ENCODE measurements around the gene NRG2.

DNA sequence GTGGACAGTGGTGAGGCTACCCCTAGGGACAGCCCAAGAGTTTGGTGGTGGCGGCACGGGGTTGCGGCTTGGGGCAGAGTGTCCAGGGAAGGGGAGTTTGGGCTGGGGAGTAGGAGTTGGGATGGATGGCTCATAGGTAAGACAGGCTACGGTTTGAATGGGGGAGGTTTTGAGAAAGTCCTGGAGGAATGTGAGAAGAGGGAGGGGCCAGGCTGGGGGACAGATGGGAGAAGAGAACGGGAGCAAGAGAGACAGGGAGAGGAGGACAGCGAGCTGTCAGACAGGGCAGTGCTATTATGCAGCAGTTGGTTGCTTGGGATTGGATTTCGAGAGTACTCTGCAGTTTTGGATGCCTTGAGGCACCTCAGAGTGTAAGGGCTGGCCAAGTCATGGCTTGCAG is 223.0 kb downstream of the NRG2 start:
- TF ChIP-seq EZH2 (IDR thresholded peaks at IDR 0.05; ENCODE audit: low read depth, unreplicated experiment), result no peak
- no peak for TF ChIP-seq EZH2phosphoT487 (IDR thresholded peaks at IDR 0.05; ENCODE audit: unreplicated experiment)
- TF ChIP-seq, protein P1, sequence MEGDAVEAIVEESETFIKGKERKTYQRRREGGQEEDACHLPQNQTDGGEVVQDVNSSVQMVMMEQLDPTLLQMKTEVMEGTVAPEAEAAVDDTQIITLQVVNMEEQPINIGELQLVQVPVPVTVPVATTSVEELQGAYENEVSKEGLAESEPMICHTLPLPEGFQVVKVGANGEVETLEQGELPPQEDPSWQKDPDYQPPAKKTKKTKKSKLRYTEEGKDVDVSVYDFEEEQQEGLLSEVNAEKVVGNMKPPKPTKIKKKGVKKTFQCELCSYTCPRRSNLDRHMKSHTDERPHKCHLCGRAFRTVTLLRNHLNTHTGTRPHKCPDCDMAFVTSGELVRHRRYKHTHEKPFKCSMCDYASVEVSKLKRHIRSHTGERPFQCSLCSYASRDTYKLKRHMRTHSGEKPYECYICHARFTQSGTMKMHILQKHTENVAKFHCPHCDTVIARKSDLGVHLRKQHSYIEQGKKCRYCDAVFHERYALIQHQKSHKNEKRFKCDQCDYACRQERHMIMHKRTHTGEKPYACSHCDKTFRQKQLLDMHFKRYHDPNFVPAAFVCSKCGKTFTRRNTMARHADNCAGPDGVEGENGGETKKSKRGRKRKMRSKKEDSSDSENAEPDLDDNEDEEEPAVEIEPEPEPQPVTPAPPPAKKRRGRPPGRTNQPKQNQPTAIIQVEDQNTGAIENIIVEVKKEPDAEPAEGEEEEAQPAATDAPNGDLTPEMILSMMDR (conservative IDR thresholded peaks at IDR 0.05; ENCODE audit: low read depth in 2 of 2), result no peak
- TF ChIP-seq, protein P2, sequence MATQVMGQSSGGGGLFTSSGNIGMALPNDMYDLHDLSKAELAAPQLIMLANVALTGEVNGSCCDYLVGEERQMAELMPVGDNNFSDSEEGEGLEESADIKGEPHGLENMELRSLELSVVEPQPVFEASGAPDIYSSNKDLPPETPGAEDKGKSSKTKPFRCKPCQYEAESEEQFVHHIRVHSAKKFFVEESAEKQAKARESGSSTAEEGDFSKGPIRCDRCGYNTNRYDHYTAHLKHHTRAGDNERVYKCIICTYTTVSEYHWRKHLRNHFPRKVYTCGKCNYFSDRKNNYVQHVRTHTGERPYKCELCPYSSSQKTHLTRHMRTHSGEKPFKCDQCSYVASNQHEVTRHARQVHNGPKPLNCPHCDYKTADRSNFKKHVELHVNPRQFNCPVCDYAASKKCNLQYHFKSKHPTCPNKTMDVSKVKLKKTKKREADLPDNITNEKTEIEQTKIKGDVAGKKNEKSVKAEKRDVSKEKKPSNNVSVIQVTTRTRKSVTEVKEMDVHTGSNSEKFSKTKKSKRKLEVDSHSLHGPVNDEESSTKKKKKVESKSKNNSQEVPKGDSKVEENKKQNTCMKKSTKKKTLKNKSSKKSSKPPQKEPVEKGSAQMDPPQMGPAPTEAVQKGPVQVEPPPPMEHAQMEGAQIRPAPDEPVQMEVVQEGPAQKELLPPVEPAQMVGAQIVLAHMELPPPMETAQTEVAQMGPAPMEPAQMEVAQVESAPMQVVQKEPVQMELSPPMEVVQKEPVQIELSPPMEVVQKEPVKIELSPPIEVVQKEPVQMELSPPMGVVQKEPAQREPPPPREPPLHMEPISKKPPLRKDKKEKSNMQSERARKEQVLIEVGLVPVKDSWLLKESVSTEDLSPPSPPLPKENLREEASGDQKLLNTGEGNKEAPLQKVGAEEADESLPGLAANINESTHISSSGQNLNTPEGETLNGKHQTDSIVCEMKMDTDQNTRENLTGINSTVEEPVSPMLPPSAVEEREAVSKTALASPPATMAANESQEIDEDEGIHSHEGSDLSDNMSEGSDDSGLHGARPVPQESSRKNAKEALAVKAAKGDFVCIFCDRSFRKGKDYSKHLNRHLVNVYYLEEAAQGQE (IDR thresholded peaks at IDR 0.05; ENCODE audit: unreplicated experiment), result no peak
- no peak for TF ChIP-seq POLR2AphosphoS5 (IDR thresholded peaks at IDR 0.05; ENCODE audit: low read depth)
- TF ChIP-seq ZNF114 (CRISPR knock-in tag; IDR thresholded peaks at IDR 0.05), result no peak
- no peak for TF ChIP-seq ZNF331 (CRISPR knock-in tag; IDR thresholded peaks at IDR 0.05; ENCODE audit: low read depth)
- no peak for TF ChIP-seq CREB1 (CRISPR knock-in tag; IDR thresholded peaks at IDR 0.05; ENCODE audit: low read depth)
- TF ChIP-seq, protein P3, sequence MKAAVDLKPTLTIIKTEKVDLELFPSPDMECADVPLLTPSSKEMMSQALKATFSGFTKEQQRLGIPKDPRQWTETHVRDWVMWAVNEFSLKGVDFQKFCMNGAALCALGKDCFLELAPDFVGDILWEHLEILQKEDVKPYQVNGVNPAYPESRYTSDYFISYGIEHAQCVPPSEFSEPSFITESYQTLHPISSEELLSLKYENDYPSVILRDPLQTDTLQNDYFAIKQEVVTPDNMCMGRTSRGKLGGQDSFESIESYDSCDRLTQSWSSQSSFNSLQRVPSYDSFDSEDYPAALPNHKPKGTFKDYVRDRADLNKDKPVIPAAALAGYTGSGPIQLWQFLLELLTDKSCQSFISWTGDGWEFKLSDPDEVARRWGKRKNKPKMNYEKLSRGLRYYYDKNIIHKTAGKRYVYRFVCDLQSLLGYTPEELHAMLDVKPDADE (IDR thresholded peaks at IDR 0.05), result no peak
- TF ChIP-seq JUNB (IDR thresholded peaks at IDR 0.05; ENCODE audit: unreplicated experiment), result no peak

All from GM23338 (cell line).